Naive thymus-derived CD4-positive, alpha-beta T cell (primary cell): ENCODE measurements around the gene FAM32A. TPM values are rescaled to one million over a fixed set of nuclear protein-coding genes. Genes with fewer than 3 reads are reported as not detected.
A peak's percentile ranks its signal among the peaks of the same experiment; 100 is the strongest.

Experiments used
- ATAC-seq: fragments of 150-1000 bp; cut with Tn5 transposase; 2 replicates; pipeline ENCODE4 v1.10.0; 2021; ENCODE audit warnings: mild to moderate bottlenecking, moderate library complexity
- CTCF ChIA-PET: fragments of 350-600 bp; sonication (Branson Sonifier 250); formaldehyde crosslinking; loops from one replicate; lab custom pipeline; 2021; ENCODE audit warnings: antibody characterized with exemption; lab: Charles Lee
- POLR2A ChIA-PET: fragments of 350-600 bp; sonication (Branson Sonifier 250); formaldehyde crosslinking; loops from one replicate; lab custom pipeline; 2021; ENCODE audit warnings: antibody characterized with exemption, inconsistent platforms; lab: Charles Lee
- DNase-seq, 9 donors: peaks; one replicate each; pipeline versions ENCODE4 v3.0.0 to v3.0.0-alpha.2; 2020 to 2022; ENCODE audit warnings: mixed read lengths in 1 of 9
- H3K27ac ChIP-seq: one replicate; pipeline ENCODE4 v1.7.0; 2013; ENCODE audit warnings: mild to moderate bottlenecking, low read depth, low read length, moderate library complexity
- H3K27me3 ChIP-seq, 2 donors: one replicate each; pipeline ENCODE4 v1.7.0; 2013; ENCODE audit warnings: low read length in 2 of 2, mild to moderate bottlenecking in 2 of 2, moderate library complexity in 2 of 2; ENCODE audit not compliant: control insufficient read depth in 2 of 2, insufficient read depth in 2 of 2
- H3K36me3 ChIP-seq, 3 experiments: 1 replicate in 2 of 3; 2 replicates in 1 of 3; pipeline ENCODE4 v1.7.0; 2013; ENCODE audit warnings: low read length in 3 of 3, mild to moderate bottlenecking in 3 of 3, moderate library complexity in 1 of 3; ENCODE audit not compliant: insufficient read depth in 3 of 3, control insufficient read depth in 2 of 3
- H3K4me1 ChIP-seq, 2 donors: one replicate each; pipeline ENCODE4 v1.7.0; 2013; ENCODE audit warnings: low read length in 2 of 2, mild to moderate bottlenecking in 2 of 2, moderate library complexity in 1 of 2; ENCODE audit not compliant: control insufficient read depth in 2 of 2, insufficient read depth in 2 of 2
- H3K4me3 ChIP-seq: 2 replicates; pipeline ENCODE4 v1.7.0; 2013; ENCODE audit warnings: mild to moderate bottlenecking, low read length
- H3K9me3 ChIP-seq, 3 experiments: 1 replicate in 2 of 3; 2 replicates in 1 of 3; pipeline ENCODE4 v1.7.0; 2013; ENCODE audit warnings: low read length in 3 of 3; ENCODE audit not compliant: control insufficient read depth in 2 of 3
- H3K27ac Mint-ChIP-seq, 9 donors: one replicate each; pipeline ENCODE4 v1.8.0; 2020 to 2022; ENCODE audit warnings: mixed read lengths in 9 of 9, mild to moderate bottlenecking in 8 of 9, moderate library complexity in 5 of 9, inconsistent platforms in 2 of 9
- H3K27me3 Mint-ChIP-seq, 5 donors: one replicate each; pipeline ENCODE4 v1.8.0; 2021 to 2022; ENCODE audit warnings: mixed read lengths in 5 of 5, mild to moderate bottlenecking in 1 of 5
- H3K36me3 Mint-ChIP-seq, 5 donors: one replicate each; pipeline ENCODE4 v1.8.0; 2020 to 2022; ENCODE audit warnings: mixed read lengths in 5 of 5, mild to moderate bottlenecking in 3 of 5, inconsistent platforms in 1 of 5
- H3K4me1 Mint-ChIP-seq, 7 donors: one replicate each; pipeline ENCODE4 v1.8.0; 2020 to 2022; ENCODE audit warnings: mixed read lengths in 7 of 7, mild to moderate bottlenecking in 3 of 7, inconsistent platforms in 1 of 7
- H3K4me3 Mint-ChIP-seq, 10 donors: one replicate each; pipeline ENCODE4 v1.8.0; 2020 to 2022; ENCODE audit warnings: mild to moderate bottlenecking in 10 of 10, mixed read lengths in 10 of 10, moderate library complexity in 6 of 10, inconsistent platforms in 2 of 10
- H3K9me3 Mint-ChIP-seq, 11 donors: one replicate each; pipeline ENCODE4 v1.8.0; 2020 to 2022; ENCODE audit warnings: mixed read lengths in 11 of 11, mild to moderate bottlenecking in 4 of 11, inconsistent platforms in 1 of 11, moderate library complexity in 1 of 11
- intact Hi-C, 2 donors: fragments of 100-400 bp; cut with micrococcal nuclease; formaldehyde crosslinking; loops; one replicate each; pipeline ENCODE4 v1.15.1; 2023
- polyA plus RNA-seq, 2 donors: library from polyadenylated mRNA; unstranded; fragments of 300-500 nt; fragmentation: Illumina TruSeq; gene quantifications; one replicate each; pipeline ENCODE4 v1.2.3, GENCODE V29; 2021
- total RNA-seq, 6 experiments: library from RNA in 5 of 6; stranded (reverse) in 5 of 6; gene quantifications; 1 replicate in 5 of 6; 2 replicates in 1 of 6; pipeline ENCODE4 v1.2.3 and lab custom pipeline; 2021 to 2026

The FAM32A gene
- total and polyA plus RNA-seq, 7 experiments from 2014 or later = 45.9 to 177 (median 66.3) TPM

DNA sequence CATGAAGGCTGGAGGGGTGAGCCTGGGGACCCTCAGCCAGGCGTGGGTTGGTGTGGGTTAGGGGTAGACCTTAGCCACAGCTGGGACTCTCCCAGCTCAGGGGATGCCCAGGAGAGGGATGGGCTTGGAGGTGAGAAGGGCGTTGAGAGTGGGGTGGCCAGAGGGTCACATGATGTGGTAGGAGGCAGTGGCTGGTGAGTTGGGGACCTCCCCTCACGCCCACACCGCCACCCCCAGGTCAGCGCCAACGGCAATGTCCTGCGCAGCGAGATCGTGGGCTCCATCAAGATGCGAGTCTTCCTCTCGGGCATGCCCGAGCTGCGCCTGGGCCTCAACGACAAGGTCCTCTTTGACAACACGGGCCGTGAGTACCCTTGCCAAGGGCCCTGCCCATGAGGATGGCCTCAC lies 41.0 kb downstream of the FAM32A start:
- POLR2A ChIA-PET = interaction anchor here (0.5 to 1.0 kb wide), 2 partner anchors 9 to 162 kb away, joined by 3 read pairs; no protein-coding TSS in a partner anchor
- no peak overlapping the region for H3K4me3 ChIP-seq
- no peak overlapping the region for H3K4me3 Mint-ChIP-seq
- DNase-seq = no peak
- no peaks in the 10 kb centered on the region for H3K27me3 Mint-ChIP-seq
- no peaks in the 10 kb centered on the region for H3K4me1 ChIP-seq
- peaks cover 0 to 8% (median 7%) of the 10 kb centered on the region in 3 experiments for H3K9me3 ChIP-seq
- H3K4me1 Mint-ChIP-seq = peaks cover 0 to 6% (median 0%) of the 10 kb centered on the region in 7 donors
- intact Hi-C loops = no loop called here
- no peaks in the 10 kb centered on the region for H3K27me3 ChIP-seq
- H3K27ac ChIP-seq = no peak overlapping the region
- CTCF ChIA-PET = interaction anchor here (1.0 to 1.2 kb wide), 2 partner anchors 21 to 156 kb away, joined by 3 to 4 read pairs; no protein-coding TSS in a partner anchor
- no peak for ATAC-seq
- H3K36me3 ChIP-seq = peaks cover 0 to 85% (median 14%) of the 10 kb centered on the region in 3 experiments
- H3K36me3 Mint-ChIP-seq = peaks cover 12 to 47% (median 31%) of the 10 kb centered on the region in 5 donors
- H3K27ac Mint-ChIP-seq = peak overlapping the region in 1 of 9 donors; percentile 17
- peaks cover 0 to 21% (median 11%) of the 10 kb centered on the region in 11 donors for H3K9me3 Mint-ChIP-seq

DNA sequence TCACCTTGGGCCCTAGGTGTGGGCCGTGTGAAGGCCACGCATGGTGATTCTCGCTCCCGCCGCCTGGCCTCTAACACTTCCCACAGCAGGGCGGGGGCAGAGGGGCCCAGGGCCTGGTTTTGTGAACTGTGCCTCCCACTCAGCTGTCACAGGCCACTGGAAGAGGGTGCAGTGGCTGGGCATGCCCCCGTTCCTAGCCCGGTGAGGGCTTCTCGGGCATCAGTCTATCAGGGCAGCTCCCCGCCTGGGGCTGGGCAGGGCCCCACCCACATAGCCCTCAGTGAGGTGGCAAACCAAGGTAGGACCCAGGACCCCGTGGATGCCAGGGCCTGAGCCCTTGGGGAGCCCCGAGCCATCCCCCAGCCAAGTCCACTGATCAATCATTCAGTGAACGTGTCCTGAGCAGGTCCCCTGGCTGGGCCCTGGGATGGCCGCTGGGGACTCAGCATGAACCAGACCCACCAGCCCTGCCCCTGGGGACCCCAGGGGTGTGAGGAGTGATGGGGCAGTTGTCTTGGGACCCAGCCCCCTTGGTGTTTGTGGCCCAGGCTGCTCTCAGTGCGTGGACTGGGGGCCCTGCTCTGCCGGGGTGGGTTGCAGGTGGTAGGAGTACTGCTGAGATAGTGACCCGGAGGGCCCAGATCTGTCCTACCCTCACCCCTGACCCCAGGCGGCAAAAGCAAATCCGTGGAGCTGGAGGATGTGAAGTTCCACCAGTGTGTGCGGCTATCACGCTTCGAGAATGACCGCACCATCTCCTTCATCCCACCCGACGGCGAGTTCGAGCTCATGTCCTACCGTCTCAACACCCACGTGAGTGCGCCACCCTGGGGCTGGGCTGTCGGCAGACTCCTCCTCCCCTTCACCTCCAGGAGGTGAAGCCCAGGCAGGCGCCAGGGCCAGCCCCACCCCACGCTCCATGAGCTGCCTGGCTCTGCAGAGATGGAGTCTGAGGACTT lies 41.9 kb downstream of the FAM32A start:
- Mint-ChIP-seq H3K27ac (no peak overlapping the region), H3K27me3 (no peaks in the 10 kb centered on the region), H3K36me3 (peaks cover 12 to 47% (median 27%) of the 10 kb centered on the region in 5 donors), H3K4me1 (peaks cover 0 to 6% (median 0%) of the 10 kb centered on the region in 7 donors), H3K4me3 (no peak overlapping the region), H3K9me3 (peaks cover 0 to 11% (median 4%) of the 10 kb centered on the region in 11 donors)
- Histone ChIP-seq H3K4me3 (no peak overlapping the region), H3K36me3 (peaks cover 0 to 87% (median 14%) of the 10 kb centered on the region in 3 experiments), H3K4me1 (no peaks in the 10 kb centered on the region), H3K27ac (no peak overlapping the region), H3K9me3 (no peaks in the 10 kb centered on the region), H3K27me3 (no peaks in the 10 kb centered on the region)
- ChIA-PET CTCF (no interaction called here), POLR2A (interaction anchor here (1.0 kb wide), 1 partner anchor 11 kb away, joined by 3 read pairs; no protein-coding TSS in a partner anchor)
- no peak for DNase-seq
- intact Hi-C loops = no loop called here
- ATAC-seq = no peak

DNA sequence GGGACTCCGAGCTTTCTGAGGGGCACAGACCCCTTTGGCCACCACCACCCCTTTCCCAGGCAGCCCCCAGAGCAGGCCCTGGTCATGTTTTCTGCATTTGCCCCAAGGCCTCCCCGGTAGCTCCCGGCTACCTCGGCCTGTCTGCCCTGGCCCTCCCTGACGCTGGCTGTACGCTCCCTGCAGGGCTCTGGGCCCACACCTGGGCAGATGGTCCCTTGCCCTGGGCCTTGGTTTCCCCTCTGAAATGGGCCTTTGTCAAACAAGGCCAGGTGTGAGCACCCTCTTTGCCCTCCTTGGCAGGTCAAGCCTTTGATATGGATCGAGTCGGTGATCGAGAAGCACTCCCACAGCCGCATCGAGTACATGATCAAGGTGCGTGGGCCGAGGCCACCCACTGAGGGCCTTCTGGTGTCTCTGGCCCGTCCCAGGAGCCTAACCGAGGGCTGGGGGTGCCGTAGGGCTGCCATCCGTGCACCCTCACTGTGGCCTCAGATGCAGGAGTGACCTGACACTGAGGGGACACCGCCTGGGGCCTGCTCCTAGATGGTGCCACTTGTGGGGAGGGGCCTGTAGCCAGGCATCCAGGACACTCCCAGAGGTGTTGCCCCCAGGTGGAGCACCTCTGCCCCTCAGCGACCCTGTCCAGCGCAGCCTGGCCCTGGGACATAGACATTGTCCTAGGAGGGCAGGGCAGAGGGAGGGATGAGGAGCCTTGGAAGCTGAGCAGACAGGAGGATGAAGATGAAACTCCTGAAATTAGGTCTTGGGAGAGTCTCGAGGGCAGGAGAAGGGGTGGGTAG lies 42.8 kb downstream of the FAM32A start:
- ChIA-PET POLR2A (interaction anchor here (0.6 to 1.0 kb wide), 2 partner anchors 12 to 179 kb away, joined by 3 to 5 read pairs; no protein-coding TSS in a partner anchor), CTCF (no interaction called here)
- no peak for DNase-seq
- H3K36me3 ChIP-seq = peaks cover 0 to 87% (median 11%) of the 10 kb centered on the region in 3 experiments
- H3K36me3 Mint-ChIP-seq = peaks cover 7 to 48% (median 22%) of the 10 kb centered on the region in 5 donors
- H3K27me3 Mint-ChIP-seq = no peaks in the 10 kb centered on the region
- H3K9me3 ChIP-seq = no peaks in the 10 kb centered on the region
- no peak overlapping the region for H3K27ac ChIP-seq
- H3K4me3 Mint-ChIP-seq = no peak overlapping the region
- peaks cover 0 to 2% (median 0%) of the 10 kb centered on the region in 11 donors for H3K9me3 Mint-ChIP-seq
- no peaks in the 10 kb centered on the region for H3K4me1 ChIP-seq
- peak overlapping the region in 2 of 9 donors; percentile 8 to 9 for H3K27ac Mint-ChIP-seq
- H3K4me3 ChIP-seq = no peak overlapping the region
- H3K4me1 Mint-ChIP-seq = peaks cover 0 to 7% (median 0%) of the 10 kb centered on the region in 7 donors
- intact Hi-C loops = no loop called here
- no peak for ATAC-seq
- no peaks in the 10 kb centered on the region for H3K27me3 ChIP-seq

DNA sequence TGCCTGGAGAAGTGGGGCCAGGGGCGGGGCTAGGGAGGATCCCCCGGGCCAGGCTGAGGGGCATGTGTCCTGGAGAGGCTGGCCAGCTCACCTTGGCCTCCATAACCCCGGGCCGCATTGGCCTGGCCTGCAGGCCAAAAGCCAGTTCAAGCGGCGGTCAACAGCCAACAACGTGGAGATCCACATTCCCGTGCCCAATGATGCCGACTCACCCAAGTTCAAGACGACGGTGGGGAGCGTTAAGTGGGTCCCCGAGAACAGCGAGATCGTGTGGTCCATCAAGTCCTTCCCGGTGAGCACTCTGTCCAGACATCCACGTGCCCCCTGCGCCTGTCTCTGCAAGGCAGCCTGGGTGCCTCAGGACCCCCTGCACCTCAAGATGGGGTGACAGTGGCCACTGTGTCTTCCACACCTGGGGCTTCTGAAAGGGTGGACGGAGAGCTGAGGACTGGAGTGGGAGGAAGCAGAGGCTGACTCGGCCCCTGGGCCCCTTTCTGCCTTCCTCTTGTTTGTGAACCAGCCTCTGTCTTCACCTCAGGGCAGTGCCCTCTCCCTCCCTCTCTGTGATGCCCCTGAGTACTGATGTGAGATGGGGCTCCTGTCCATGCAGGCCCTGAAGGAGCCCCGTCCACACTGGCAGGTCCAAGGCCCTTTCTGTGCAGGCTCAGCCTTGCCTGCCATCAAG lies 43.6 kb downstream of the FAM32A start:
- no peak overlapping the region for H3K4me3 Mint-ChIP-seq
- intact Hi-C loops = no loop called here
- Histone ChIP-seq H3K36me3 (peaks cover 0 to 87% (median 5%) of the 10 kb centered on the region in 3 experiments), H3K27me3 (no peaks in the 10 kb centered on the region), H3K27ac (no peak overlapping the region), H3K4me3 (no peak overlapping the region), H3K9me3 (no peaks in the 10 kb centered on the region), H3K4me1 (no peaks in the 10 kb centered on the region)
- ChIA-PET POLR2A (interaction anchor here (0.6 to 1.2 kb wide), 2 partner anchors 9 to 180 kb away, joined by 4 to 5 read pairs; no protein-coding TSS in a partner anchor), CTCF (no interaction called here)
- DNase-seq (no peak), ATAC-seq (no peak)
- H3K27me3 Mint-ChIP-seq = no peaks in the 10 kb centered on the region
- peaks cover 6 to 41% (median 17%) of the 10 kb centered on the region in 5 donors for H3K36me3 Mint-ChIP-seq
- H3K27ac Mint-ChIP-seq = peak overlapping the region in 3 of 9 donors; percentile 8 to 72 (median 48)
- H3K4me1 Mint-ChIP-seq = peaks cover 0 to 7% (median 0%) of the 10 kb centered on the region in 7 donors
- peaks cover 0 to 2% (median 0%) of the 10 kb centered on the region in 11 donors for H3K9me3 Mint-ChIP-seq

DNA sequence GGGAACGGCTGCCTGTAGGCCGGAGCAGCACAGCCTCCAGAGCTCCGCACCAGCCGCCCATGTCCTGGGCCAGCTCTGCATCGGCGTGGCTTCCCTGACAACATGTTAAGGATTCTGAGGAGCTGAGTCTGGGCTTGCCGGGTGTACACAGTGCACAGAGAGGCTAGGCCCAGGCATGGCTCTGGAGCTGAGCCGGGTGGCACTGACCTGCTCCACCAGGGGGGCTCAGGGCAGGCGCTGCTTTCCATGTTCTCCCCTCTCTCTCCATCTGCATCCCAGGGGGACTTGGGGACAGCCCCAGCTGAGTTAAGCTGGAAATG lies 44.1 kb downstream of the FAM32A start:
- Mint-ChIP-seq H3K27ac (peak overlapping the region in 3 of 9 donors; percentile 29 to 72 (median 48)), H3K36me3 (peaks cover 6 to 37% (median 13%) of the 10 kb centered on the region in 5 donors), H3K27me3 (no peaks in the 10 kb centered on the region), H3K9me3 (peaks cover 0 to 2% (median 0%) of the 10 kb centered on the region in 11 donors), H3K4me1 (peaks cover 0 to 9% (median 0%) of the 10 kb centered on the region in 7 donors), H3K4me3 (no peak overlapping the region)
- Histone ChIP-seq H3K4me1 (no peaks in the 10 kb centered on the region), H3K4me3 (no peak overlapping the region), H3K36me3 (peaks cover 0 to 87% (median 5%) of the 10 kb centered on the region in 3 experiments), H3K9me3 (no peaks in the 10 kb centered on the region), H3K27me3 (no peaks in the 10 kb centered on the region), H3K27ac (no peak overlapping the region)
- intact Hi-C loops = no loop called here
- ChIA-PET POLR2A (interaction anchor here (1.0 to 1.2 kb wide), 2 partner anchors 9 to 23 kb away, joined by 3 to 4 read pairs; no protein-coding TSS in a partner anchor), CTCF (no interaction called here)
- DNase-seq (no peak), ATAC-seq (no peak)
